Brain microvascular endothelial cell (primary cell): ENCODE results near the gene LGR5.

Source experiments
- DNase-seq: peaks from one replicate; pipeline ENCODE4 v3.0.0-alpha.2; 2020
- H3K27ac ChIP-seq: fragments of 250-450 bp; sonication (Bioruptor Pico); 2 replicates; pipeline ENCODE4 v1.5.1; 2020; ENCODE audit warnings: mild to moderate bottlenecking, moderate library complexity
- H3K27me3 ChIP-seq: fragments of 250-450 bp; sonication (Bioruptor Pico); replicated peaks from 2 replicates; pipeline ENCODE4 v1.5.1; 2020; ENCODE audit warnings: mild to moderate bottlenecking
- H3K36me3 ChIP-seq: fragments of 250-450 bp; sonication (Bioruptor Pico); replicated peaks from 2 replicates; pipeline ENCODE4 v1.5.1; 2020; ENCODE audit warnings: mild to moderate bottlenecking
- H3K4me3 ChIP-seq: 2 replicates; pipeline ENCODE4 v1.5.1; 2011; ENCODE audit warnings: low read depth, mild to moderate bottlenecking, control low read depth, low read length, moderate library complexity
- in situ Hi-C: cut with HindIII; loops from 2 replicates; pipeline ENCODE4 v1.10.0; 2017; ENCODE audit warnings: low sequenced_read_pairs, low pct_ligation_motif_present
- TF ChIP-seq, protein P1 (sequence below): IDR thresholded peaks from 2 replicates; pipeline ENCODE4 v1.5.1; 2011; ENCODE audit warnings: low read depth, mild to moderate bottlenecking, moderate library complexity, low read length, control low read depth, inconsistent platforms; ENCODE audit errors: missing control alignments

LGR5 gene

DNA sequence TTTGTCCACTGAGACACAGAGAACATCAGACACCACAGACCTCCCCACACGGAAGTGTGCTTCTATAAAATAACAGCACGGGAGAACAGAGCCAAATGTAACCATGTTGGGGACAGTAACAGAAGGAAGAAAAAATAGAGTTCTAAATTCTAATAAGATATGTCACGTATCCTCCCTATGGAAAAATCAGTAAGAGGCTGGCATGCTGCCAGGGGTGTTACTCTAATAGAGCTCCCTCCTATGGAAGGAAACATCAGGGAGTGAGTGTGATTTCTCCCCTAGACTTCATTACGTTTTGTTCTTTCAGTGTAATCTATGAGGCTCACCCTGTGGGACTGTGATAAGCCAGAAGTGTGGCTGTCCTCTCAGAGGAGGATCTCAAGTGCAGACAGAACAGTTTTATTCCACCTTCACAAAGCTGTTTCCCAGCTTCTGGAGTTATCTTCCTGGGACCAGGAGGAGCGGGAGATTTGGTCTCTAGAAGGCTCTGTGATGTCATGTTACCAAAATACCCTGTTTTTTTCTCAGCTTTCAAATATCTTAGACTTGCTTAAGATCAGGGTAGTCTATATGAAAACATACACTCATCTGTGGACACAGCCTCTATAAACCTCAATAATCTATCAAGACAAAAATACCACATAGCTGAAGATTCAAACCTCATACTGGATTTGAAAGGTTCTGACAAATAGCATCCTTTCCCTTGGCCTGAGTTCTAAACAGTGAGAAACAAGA, 154.8 kb downstream of the LGR5 start:
- DNase-seq: peak; percentile 29
- TF ChIP-seq, protein P1, sequence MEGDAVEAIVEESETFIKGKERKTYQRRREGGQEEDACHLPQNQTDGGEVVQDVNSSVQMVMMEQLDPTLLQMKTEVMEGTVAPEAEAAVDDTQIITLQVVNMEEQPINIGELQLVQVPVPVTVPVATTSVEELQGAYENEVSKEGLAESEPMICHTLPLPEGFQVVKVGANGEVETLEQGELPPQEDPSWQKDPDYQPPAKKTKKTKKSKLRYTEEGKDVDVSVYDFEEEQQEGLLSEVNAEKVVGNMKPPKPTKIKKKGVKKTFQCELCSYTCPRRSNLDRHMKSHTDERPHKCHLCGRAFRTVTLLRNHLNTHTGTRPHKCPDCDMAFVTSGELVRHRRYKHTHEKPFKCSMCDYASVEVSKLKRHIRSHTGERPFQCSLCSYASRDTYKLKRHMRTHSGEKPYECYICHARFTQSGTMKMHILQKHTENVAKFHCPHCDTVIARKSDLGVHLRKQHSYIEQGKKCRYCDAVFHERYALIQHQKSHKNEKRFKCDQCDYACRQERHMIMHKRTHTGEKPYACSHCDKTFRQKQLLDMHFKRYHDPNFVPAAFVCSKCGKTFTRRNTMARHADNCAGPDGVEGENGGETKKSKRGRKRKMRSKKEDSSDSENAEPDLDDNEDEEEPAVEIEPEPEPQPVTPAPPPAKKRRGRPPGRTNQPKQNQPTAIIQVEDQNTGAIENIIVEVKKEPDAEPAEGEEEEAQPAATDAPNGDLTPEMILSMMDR: no peak
- Histone ChIP-seq H3K36me3 (no peaks in the 10 kb centered on the region), H3K4me3 (no peak overlapping the region), H3K27ac (no peak overlapping the region), H3K27me3 (no peaks in the 10 kb centered on the region)
- in situ Hi-C loops: no loop called here

DNA sequence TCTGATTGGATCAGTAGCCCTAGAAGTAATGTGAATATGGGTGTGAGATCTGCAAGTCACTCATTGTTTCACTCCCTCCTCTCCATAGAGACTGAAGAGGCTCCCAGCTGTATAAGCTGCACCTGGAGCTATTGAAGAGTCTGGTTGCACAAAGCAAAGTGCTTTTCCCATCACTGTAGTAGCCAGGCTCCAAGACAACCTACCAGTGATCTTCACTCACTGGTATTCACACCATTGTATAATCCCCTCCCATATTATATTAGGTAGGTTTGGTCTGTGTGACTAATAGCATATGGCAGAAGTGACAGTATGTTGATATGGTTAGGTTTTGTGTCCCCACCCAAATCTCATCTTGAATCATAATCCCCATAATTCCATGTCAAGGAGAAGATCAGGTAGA, 159.6 kb downstream of the LGR5 start:
- Histone ChIP-seq H3K27ac (no peak overlapping the region), H3K4me3 (no peak overlapping the region), H3K27me3 (no peaks in the 10 kb centered on the region), H3K36me3 (no peaks in the 10 kb centered on the region)
- TF ChIP-seq, protein P1: no peak
- in situ Hi-C loops: no loop called here
- DNase-seq: no peak

DNA sequence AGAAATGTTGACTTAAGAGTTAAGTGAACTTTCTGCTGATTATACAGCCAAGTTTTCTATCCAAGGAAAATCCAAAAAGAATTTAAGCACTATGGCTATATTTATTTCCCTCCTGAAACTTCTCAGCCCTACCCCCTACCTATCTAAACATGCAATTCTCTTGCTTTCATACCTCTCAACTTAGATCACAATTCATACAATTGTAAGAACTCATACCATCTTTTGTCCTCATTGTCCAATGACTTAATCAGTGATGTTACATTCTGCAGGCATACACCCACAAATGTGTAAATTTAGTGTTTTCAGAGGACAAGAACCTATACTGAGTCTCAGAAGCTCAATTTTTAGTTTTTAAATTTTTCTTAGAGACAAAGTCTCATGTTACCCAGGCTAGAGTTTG, 161.9 kb downstream of the LGR5 start:
- in situ Hi-C loops: no loop called here
- Histone ChIP-seq H3K4me3 (no peak overlapping the region), H3K27ac (no peak overlapping the region), H3K36me3 (peaks cover 8% of the 10 kb centered on the region), H3K27me3 (no peaks in the 10 kb centered on the region)
- TF ChIP-seq, protein P1: no peak
- DNase-seq: no peak

DNA sequence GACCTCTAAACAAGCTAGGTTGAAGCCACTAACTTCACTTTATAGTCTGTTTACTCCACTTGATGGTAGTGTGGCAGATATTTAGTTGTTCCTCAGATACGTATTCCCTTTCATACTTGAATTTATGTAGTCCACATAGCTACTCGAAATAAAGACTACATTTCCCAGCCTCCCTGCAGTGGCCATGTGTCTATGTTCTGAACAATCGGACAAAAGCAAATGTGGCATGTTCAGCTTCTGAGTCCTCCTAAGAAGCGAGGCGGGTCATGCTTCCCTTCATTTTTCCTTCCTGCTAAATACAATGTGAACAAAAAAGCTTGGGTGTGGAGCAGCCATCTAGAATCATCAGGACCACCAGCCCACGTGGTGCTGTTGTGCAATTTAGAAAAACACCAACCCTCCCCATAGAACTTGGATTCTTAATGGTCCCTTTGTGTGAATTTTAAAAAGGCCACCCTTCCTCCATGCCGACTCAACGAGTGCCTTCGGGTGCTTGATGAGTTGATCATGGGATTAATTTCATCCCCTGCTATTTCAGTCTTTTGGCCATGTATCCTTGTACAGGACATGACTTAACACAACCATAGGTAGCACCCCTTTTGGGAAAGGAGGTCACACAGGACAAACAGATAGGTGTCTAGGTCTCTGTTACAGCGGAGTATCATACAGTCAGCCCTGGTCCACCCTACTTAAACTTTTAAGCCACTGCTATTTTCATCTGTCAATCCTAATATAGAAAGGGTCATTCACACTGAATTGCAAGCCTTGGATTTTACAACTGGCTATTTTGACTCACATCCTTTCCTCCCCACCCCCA, 163.4 kb downstream of the LGR5 start:
- no peak overlapping the region for H3K4me3 ChIP-seq
- peaks cover 18% of the 10 kb centered on the region for H3K36me3 ChIP-seq
- DNase-seq: no peak
- in situ Hi-C loops: no loop called here
- no peak overlapping the region for H3K27ac ChIP-seq
- TF ChIP-seq, protein P1: no peak
- H3K27me3 ChIP-seq: no peaks in the 10 kb centered on the region

DNA sequence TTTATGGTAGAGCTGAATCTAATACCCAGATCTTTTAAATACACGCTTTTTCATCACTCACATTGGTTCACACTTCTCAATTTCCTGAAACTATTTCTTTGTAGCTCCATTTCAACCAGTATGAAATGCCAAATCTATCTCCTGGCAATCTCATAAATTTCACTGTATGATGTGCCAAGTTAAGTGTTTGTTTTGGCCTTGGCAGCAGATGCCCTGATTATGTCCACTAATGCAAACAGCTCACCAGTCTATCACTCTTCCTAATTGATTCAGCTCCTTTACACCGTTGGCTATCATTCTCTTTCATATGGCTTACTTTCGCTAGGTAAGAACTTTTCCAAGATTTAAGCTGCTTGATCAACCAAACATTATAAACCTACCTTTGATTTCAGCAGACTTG, 165.4 kb downstream of the LGR5 start:
- no peaks in the 10 kb centered on the region for H3K27me3 ChIP-seq
- H3K4me3 ChIP-seq: no peak overlapping the region
- in situ Hi-C loops: no loop called here
- peaks cover 33% of the 10 kb centered on the region for H3K36me3 ChIP-seq
- no peak for DNase-seq
- TF ChIP-seq, protein P1: no peak
- H3K27ac ChIP-seq: no peak overlapping the region
